Muscle of leg (tissue), 11 donors: Measurements from ENCODE around the gene SLC2A9. TPM values are rescaled to one million over a fixed set of nuclear protein-coding genes. Genes with fewer than 3 reads are reported as not detected.
A peak's percentile ranks its signal among the peaks of the same experiment; 100 is the strongest.

Experiments used
- DNase-seq: peaks from one replicate; pipeline ENCODE4 v3.0.0; 2013
- H3K27ac ChIP-seq: one replicate; pipeline ENCODE4 v1.5.1; 2013; ENCODE audit warnings: mild to moderate bottlenecking, low read length, control low read depth
- H3K27me3 ChIP-seq: one replicate; pipeline ENCODE4 v1.6.1; 2013; ENCODE audit warnings: low read length; ENCODE audit not compliant: control insufficient read depth, insufficient read depth
- H3K36me3 ChIP-seq: one replicate; pipeline ENCODE4 v1.6.1; 2013; ENCODE audit warnings: low read length; ENCODE audit not compliant: control insufficient read depth, insufficient read depth
- H3K4me1 ChIP-seq: one replicate; pipeline ENCODE4 v1.6.1; 2013; ENCODE audit warnings: low read length; ENCODE audit not compliant: control insufficient read depth, insufficient read depth
- H3K4me3 ChIP-seq: one replicate; pipeline ENCODE4 v1.5.1; 2013; ENCODE audit warnings: low read length, control low read depth
- H3K9me3 ChIP-seq: replicated peaks from 2 replicates; pipeline ENCODE4 v1.6.1; 2013; ENCODE audit warnings: low read depth, low read length; ENCODE audit not compliant: control insufficient read depth
- WGBS: methylation state at CpG from one replicate; pipeline ENCODE4 v1.1.5; 2013; ENCODE audit warnings: missing lambda C conversion rate; ENCODE audit not compliant: insufficient coverage; 5-methylcytosine and 5-hydroxymethylcytosine counted together
- polyA plus RNA-seq, 8 donors: library from polyadenylated mRNA; unstranded; fragments of 120-200 nt; gene quantifications; one replicate each; pipeline versions ENCODE4 v1.2.1 to v1.2.3, GENCODE V29; 2013; ENCODE audit warnings: inconsistent platforms in 1 of 8, low replicate concordance in 1 of 8; ENCODE audit not compliant: insufficient read length in 8 of 8, insufficient read depth in 1 of 8
- total RNA-seq: library from RNA; stranded (reverse); fragments of 120-200 nt; gene quantifications from one replicate; pipeline ENCODE4 v1.2.4, GENCODE V29; 2013

The SLC2A9 gene
- total and polyA plus RNA-seq, 9 donors, result 2.4 to 5.0 (median 3.2) TPM

DNA sequence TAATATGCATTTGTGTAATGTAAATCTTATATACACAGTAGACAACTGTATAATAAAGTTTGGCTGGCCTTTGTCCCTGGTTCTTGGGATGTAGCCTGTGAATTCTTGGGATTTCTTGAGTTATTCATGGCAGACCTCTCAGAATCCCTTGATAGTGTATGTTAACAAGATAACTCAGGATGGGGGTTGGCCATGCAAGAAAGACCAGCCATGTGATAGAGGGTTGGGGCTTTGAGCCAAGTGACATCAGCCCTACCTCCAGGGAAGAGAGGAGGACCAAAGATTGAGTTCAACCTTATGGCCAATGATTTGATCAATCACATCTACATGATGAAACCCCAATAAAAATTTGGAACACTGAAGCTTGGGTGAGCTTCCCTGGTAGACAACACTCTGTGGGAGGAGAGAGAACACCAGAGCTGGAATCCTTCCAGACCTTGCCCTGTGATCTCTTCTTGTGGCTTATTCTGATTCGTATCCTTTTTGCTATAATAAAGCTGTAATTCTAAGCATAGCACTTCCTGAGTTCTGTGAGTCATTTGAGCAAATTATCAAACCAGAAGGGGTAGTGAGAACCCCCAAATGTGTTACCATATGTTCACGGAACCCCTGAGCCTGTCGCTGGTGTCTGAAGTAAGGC, 11.3 kb downstream of the SLC2A9 start:
- no peaks in the 10 kb centered on the region for H3K36me3 ChIP-seq
- no peak overlapping the region for H3K27ac ChIP-seq
- peaks cover 37% of the 10 kb centered on the region for H3K4me1 ChIP-seq
- H3K9me3 ChIP-seq, result no peaks in the 10 kb centered on the region
- no peak overlapping the region for H3K4me3 ChIP-seq
- no peaks in the 10 kb centered on the region for H3K27me3 ChIP-seq
- 94% methylated on average over 2 of the region's 3 CpGs for WGBS
- DNase-seq, result no peak

DNA sequence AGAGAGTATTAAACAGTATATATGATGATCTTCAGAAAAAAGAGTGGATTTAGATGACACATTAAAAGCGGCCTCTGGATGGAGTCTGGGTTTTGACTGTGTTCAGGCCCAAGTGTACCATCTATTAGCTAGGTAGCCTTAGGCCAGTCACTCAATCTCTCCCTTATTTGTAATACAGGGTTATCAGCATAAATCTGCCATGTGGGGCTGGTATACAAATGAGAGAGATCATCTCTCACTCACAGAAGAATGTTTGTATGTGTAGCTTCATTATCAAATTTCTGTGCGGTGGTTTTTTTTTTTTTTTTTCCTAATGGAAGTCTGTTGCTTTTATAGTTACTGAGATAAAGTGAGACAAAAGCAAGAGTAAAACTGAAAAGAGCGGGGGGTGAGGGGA, 12.7 kb downstream of the SLC2A9 start:
- peak overlapping the region; percentile 76 for H3K27ac ChIP-seq
- no peak overlapping the region for H3K4me3 ChIP-seq
- H3K36me3 ChIP-seq, result no peaks in the 10 kb centered on the region
- WGBS, result no CpG with 5 or more reads among the region's 3 CpGs
- no peak for DNase-seq
- H3K4me1 ChIP-seq, result peaks cover 35% of the 10 kb centered on the region
- H3K9me3 ChIP-seq, result no peaks in the 10 kb centered on the region
- no peaks in the 10 kb centered on the region for H3K27me3 ChIP-seq

DNA sequence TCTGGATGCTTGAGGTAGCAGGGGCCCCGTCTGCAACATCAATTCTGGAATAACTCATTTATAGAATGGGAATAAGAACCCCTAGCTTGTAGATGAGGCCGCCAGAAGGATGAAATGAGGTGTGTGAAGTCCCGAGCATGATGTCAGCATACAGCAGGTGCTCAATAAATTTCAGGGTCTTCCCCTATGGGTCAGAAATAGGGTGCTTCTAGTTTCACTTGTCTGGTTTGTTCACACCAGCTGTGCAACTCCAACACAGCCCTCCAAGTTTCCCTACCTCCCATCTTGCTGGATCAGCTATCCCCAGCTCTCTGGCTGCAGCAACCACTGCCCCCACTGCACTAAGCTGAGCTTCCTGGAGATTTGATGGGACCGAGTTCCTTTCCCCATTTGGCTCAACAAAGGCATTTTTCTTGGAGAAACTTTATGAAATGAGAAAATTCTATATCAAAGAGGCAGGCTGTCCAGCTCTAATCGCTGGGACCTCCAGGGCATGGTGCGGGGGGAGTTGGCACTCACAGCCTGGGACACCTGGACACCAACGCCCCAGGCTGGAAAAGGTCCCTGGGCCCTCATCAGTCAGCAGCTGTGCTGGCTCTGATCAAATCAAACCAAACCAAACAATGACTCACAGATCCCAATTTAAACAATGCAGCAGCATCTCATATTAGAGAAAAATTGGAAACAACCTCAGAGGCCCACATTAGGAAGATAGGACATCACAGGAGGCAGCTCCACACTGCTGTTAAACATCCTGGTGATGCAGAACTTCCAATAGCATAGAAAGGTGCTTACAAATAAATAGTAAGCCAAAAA, 13.3 kb downstream of the SLC2A9 start:
- Histone ChIP-seq H3K36me3 (no peaks in the 10 kb centered on the region), H3K9me3 (no peaks in the 10 kb centered on the region), H3K4me1 (peaks cover 35% of the 10 kb centered on the region), H3K27me3 (no peaks in the 10 kb centered on the region), H3K4me3 (no peak overlapping the region), H3K27ac (peak overlapping the region; percentile 76)
- WGBS, result 41% methylated on average over 3 of the region's 7 CpGs
- DNase-seq, result peak; percentile 97

DNA sequence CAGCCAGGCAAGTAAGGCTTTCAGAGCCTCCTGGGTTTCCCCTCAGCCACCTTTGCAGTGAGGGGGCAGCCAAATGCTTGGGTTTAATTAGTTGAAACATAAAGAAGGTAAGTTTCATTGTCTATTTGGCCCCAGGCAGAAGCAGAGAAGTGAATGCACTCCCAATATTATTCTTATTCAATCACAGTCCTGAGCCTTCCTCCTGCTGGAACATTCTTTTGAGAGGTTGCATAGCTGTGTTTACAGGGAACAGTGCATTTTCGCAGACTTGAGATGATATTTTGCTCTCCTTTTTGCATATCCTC, 13.9 kb downstream of the SLC2A9 start:
- Histone ChIP-seq H3K27me3 (no peaks in the 10 kb centered on the region), H3K27ac (peak overlapping the region; percentile 76), H3K9me3 (no peaks in the 10 kb centered on the region), H3K4me3 (no peak overlapping the region), H3K36me3 (no peaks in the 10 kb centered on the region), H3K4me1 (peaks cover 38% of the 10 kb centered on the region)
- no peak for DNase-seq
- no CpG with 5 or more reads among the region's 1 CpG for WGBS

DNA sequence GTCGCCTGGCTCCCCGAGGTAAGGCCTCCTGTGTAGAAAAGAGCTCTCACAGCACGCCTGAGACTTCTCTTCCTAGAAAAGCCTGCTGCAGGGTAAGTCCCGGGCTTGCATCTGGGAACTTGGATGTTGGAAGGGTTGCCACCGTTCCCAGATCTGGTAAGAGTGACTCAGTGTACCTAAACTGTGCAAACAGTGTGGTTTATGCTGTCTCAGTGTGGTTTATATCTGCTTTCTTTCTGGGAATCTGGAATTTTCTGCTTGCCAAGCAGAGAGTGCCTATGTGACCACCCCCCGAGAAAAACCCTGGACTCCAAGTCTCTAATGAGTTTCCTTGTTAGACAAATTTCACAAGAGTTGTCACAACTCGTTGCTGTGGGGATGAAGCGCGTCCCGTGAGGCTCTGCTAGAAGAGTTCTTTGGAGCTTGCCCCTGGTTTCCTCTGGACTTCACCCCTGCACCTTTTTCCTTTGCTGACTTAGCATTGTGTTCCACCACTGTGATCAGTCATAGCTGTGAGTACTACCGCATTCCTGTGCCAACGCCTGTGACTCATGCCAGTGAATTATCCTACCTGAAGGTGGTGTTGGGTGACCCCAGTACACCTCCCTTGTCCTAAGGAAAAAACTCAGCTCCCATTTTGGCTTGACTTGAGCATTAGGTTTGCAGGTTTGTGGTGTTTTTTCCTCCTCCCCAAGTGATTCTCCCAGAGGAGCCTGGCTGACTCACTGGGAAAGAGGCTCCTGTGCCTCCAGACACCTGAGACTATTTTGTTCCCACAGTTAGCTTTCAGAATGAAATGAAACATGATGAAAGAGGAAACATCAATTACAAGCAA, 14.5 kb downstream of the SLC2A9 start:
- Histone ChIP-seq H3K27ac (peak overlapping the region; percentile 76), H3K4me1 (peaks cover 38% of the 10 kb centered on the region), H3K4me3 (no peak overlapping the region), H3K27me3 (no peaks in the 10 kb centered on the region), H3K9me3 (no peaks in the 10 kb centered on the region), H3K36me3 (no peaks in the 10 kb centered on the region)
- 54% methylated on average over 4 of the region's 12 CpGs for WGBS
- peak; percentile 36 for DNase-seq

DNA sequence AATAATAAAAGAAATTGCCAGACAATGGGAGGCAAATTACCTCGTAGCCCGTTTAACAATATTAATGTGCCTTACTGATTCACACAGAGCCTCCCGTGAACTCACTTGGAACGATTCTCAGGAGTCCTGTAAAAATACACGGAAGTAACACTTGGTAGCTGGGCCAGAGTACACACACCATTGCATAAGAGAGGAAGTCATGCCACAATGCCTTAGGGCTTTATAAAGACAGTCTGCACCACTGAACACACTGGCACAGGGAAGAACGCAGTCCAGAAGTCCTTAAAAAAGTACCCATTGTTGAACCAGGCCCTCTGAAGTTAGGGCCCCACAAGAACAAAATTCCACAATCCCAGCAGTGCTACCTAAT, 15.1 kb downstream of the SLC2A9 start:
- WGBS, result 10% methylated on average over 5 of the region's 6 CpGs
- DNase-seq, result peak; percentile 80
- peaks cover 38% of the 10 kb centered on the region for H3K4me1 ChIP-seq

DNA sequence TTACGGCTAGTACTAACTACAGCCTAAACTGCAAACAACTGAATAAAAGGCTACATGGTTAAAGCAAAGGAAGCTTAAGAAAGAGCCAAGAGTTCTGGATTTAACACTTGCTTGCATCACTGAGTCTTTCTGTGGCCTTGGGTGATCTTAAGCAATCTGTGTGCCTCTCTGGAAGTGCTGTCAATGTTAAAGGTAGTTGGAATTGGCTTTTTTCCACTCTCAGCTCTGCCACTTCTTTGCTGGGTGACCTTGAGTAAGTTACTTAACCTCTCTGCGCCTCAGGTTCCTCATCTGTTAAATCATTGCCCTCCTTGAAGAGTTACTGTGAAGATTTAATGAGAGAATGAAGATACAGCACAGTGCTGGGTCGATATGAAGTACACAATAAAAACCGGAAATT, 15.7 kb downstream of the SLC2A9 start:
- Histone ChIP-seq H3K4me1 (peaks cover 38% of the 10 kb centered on the region), H3K36me3 (no peaks in the 10 kb centered on the region), H3K4me3 (no peak overlapping the region), H3K9me3 (no peaks in the 10 kb centered on the region), H3K27me3 (no peaks in the 10 kb centered on the region), H3K27ac (no peak overlapping the region)
- WGBS, result 100% methylated on average over 1 of the region's 4 CpGs
- DNase-seq, result no peak

More for the DNA sequence above, 15.1 kb downstream of the SLC2A9 start:
- Histone ChIP-seq H3K4me3 (no peak overlapping the region), H3K27me3 (no peaks in the 10 kb centered on the region), H3K27ac (peak overlapping the region; percentile 76), H3K9me3 (no peaks in the 10 kb centered on the region), H3K36me3 (no peaks in the 10 kb centered on the region)

DNA sequence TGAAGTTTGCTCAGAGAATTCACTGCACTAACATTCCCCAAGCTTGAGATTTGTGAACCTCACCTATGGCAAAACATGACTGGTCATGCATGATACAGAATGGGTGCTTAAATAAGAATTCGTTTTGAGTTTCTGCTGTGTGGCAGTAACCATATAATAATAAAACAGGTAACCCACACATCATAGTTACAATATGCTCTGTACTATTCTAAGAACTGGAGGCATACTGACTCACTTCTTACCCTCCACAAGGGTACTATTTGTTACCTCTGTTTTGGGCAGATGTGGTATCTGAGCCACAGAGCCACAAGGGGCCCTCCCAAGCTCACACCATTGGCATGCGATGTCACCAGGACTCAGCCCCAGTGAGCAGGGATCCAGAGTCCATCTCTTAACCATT, 17.6 kb downstream of the SLC2A9 start:
- Histone ChIP-seq H3K36me3 (no peaks in the 10 kb centered on the region), H3K27ac (no peak overlapping the region), H3K4me1 (peaks cover 35% of the 10 kb centered on the region), H3K9me3 (no peaks in the 10 kb centered on the region), H3K4me3 (no peak overlapping the region), H3K27me3 (no peaks in the 10 kb centered on the region)
- no CpG with 5 or more reads among the region's 2 CpGs for WGBS
- DNase-seq, result no peak

DNA sequence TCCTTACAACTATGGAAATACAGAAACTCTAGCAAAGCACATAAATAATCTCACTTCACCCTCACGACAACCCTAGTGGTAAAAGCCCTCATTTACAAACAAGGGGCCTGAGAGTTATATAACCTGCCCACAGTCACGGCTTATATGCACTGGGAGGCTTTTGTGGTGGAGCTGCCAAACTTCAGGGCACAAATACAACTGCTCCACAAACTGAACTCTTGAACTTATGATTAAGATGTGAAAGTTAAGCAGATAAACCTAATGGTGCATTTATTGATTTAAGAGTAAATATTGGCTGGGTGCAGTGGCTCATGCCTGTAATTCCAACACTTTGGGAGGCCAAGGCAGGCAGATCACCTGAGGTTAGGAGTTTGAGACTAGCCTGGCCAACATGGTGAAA, 19.0 kb downstream of the SLC2A9 start:
- H3K4me3 ChIP-seq, result no peak overlapping the region
- H3K27ac ChIP-seq, result no peak overlapping the region
- H3K27me3 ChIP-seq, result no peaks in the 10 kb centered on the region
- DNase-seq, result no peak
- H3K4me1 ChIP-seq, result peaks cover 21% of the 10 kb centered on the region
- no CpG with 5 or more reads among the region's 2 CpGs for WGBS
- H3K9me3 ChIP-seq, result no peaks in the 10 kb centered on the region
- H3K36me3 ChIP-seq, result no peaks in the 10 kb centered on the region

DNA sequence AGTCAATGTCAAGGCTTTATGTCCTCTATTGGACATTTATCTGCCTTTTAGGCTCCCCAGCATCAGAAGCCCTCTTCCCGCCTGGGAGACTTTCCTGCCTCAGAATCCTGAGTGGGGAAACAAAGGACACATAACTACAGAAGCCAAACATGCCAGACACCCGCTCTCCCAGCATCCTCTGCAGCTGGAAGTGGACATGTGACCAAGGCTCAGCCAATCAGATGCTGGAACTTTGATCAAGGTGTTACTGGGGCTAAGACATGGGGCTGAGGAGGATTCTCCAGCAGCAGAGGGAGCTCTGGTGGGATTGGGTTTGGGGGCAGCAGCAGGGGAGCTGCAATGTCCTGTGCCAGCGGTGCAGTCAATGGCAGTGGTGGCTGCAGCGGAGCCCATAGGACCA, 19.5 kb downstream of the SLC2A9 start:
- WGBS, result 90% methylated on average over 2 of the region's 4 CpGs

More for the DNA sequence above, 19.5 kb downstream of the SLC2A9 start:
- Histone ChIP-seq H3K27ac (no peak overlapping the region), H3K27me3 (no peaks in the 10 kb centered on the region), H3K9me3 (no peaks in the 10 kb centered on the region), H3K36me3 (no peaks in the 10 kb centered on the region), H3K4me3 (no peak overlapping the region), H3K4me1 (peaks cover 16% of the 10 kb centered on the region)
- no peak for DNase-seq
